DOHH2 (cell line): Measurements from ENCODE around the gene KDSR.

Experiments used
- H3F3A ChIP-seq: fragments of 200-600 bp; sonication (generic), shearing (Covaris generic); 2 replicates; pipeline ENCODE4 v1.6.0; 2016; ENCODE audit warnings: antibody characterized with exemption, mild to moderate bottlenecking; ENCODE audit not compliant: control insufficient read depth, insufficient read depth
- H3K27ac ChIP-seq: fragments of 200-600 bp; sonication (generic); 2 replicates; pipeline ENCODE4 v1.5.1; 2014; ENCODE audit warnings: low read depth, mild to moderate bottlenecking, low read length, moderate library complexity
- H3K27me3 ChIP-seq: fragments of 200-600 bp; sonication (generic); 2 replicates; pipeline ENCODE4 v1.6.1; 2014; ENCODE audit warnings: mild to moderate bottlenecking, low read length, mixed read lengths; ENCODE audit not compliant: control insufficient read depth
- H3K36me3 ChIP-seq: fragments of 200-600 bp; sonication (generic); 2 replicates; pipeline ENCODE4 v1.6.1; 2014; ENCODE audit warnings: mild to moderate bottlenecking, low read length, moderate library complexity, mixed read lengths; ENCODE audit not compliant: control insufficient read depth
- H3K4me1 ChIP-seq: fragments of 200-600 bp; sonication (generic); 2 replicates; pipeline ENCODE4 v1.6.1; 2014; ENCODE audit warnings: mild to moderate bottlenecking, low read length, mixed read lengths; ENCODE audit not compliant: control insufficient read depth
- H3K4me2 ChIP-seq: fragments of 200-600 bp; sonication (generic); 2 replicates; pipeline ENCODE4 v1.6.0; 2014; ENCODE audit warnings: mild to moderate bottlenecking, low read length, moderate library complexity
- H3K4me3 ChIP-seq: fragments of 200-600 bp; sonication (generic); 2 replicates; pipeline ENCODE4 v1.5.1; 2014; ENCODE audit warnings: mild to moderate bottlenecking, low read length, mixed read lengths
- H3K79me2 ChIP-seq: fragments of 200-600 bp; sonication (generic); 2 replicates; pipeline ENCODE4 v1.6.1; 2014; ENCODE audit warnings: mild to moderate bottlenecking, low read length, mixed read lengths; ENCODE audit not compliant: control insufficient read depth
- H3K9me2 ChIP-seq: fragments of 200-600 bp; sonication (generic); replicated peaks from 2 replicates; pipeline ENCODE4 v1.6.1; 2014; ENCODE audit warnings: mild to moderate bottlenecking, low read length, mixed read lengths; ENCODE audit not compliant: control insufficient read depth
- H3K9me3 ChIP-seq: fragments of 200-600 bp; sonication (generic); 2 replicates; pipeline ENCODE4 v1.6.1; 2014; ENCODE audit warnings: antibody characterized with exemption, low read length, mixed read lengths; ENCODE audit not compliant: control insufficient read depth, insufficient read depth
- H4K20me1 ChIP-seq: fragments of 200-600 bp; sonication (generic); 2 replicates; pipeline ENCODE4 v1.6.0; 2014; ENCODE audit warnings: low read depth, mild to moderate bottlenecking, antibody characterized with exemption, low read length, moderate library complexity; ENCODE audit not compliant: control insufficient read depth, insufficient read depth
- CTCF ChIP-seq: fragments of 200-600 bp; sonication (generic); IDR thresholded peaks from one replicate; pipeline ENCODE4 v1.5.1; 2014; ENCODE audit warnings: antibody characterized with exemption, mild to moderate bottlenecking, low read depth, low read length; ENCODE audit not compliant: poor library complexity, severe bottlenecking
- EZH2phosphoT487 ChIP-seq: fragments of 200-600 bp; sonication (generic); IDR thresholded peaks from 2 replicates; pipeline ENCODE4 v1.6.1; 2017; ENCODE audit warnings: borderline replicate concordance, mild to moderate bottlenecking, antibody characterized with exemption, low read length, moderate library complexity, mixed read lengths

KDSR gene

GRCh38 chr18:63409301-63409700, 42.3 kb upstream of the KDSR start:
- no peak for TF ChIP-seq EZH2phosphoT487
- TF ChIP-seq CTCF: no peak
- H3K36me3 ChIP-seq: peaks cover 77% of the 10 kb centered on the region
- H3K27ac ChIP-seq: no peak overlapping the region
- no peaks in the 10 kb centered on the region for H3K9me3 ChIP-seq
- H3F3A ChIP-seq: no peaks in the 10 kb centered on the region
- no peaks in the 10 kb centered on the region for H3K9me2 ChIP-seq
- no peak overlapping the region for H3K4me3 ChIP-seq
- H3K27me3 ChIP-seq: no peaks in the 10 kb centered on the region
- H4K20me1 ChIP-seq: no peaks in the 10 kb centered on the region
- no peak overlapping the region for H3K4me2 ChIP-seq
- no peaks in the 10 kb centered on the region for H3K4me1 ChIP-seq
- peaks cover 39% of the 10 kb centered on the region for H3K79me2 ChIP-seq

- no peaks in the 10 kb centered on the region for H4K20me1 ChIP-seq
- no peak for TF ChIP-seq CTCF
- TF ChIP-seq EZH2phosphoT487: no peak
- H3F3A ChIP-seq: no peaks in the 10 kb centered on the region
- H3K79me2 ChIP-seq: peaks cover 23% of the 10 kb centered on the region
- H3K4me2 ChIP-seq: no peak overlapping the region
- no peaks in the 10 kb centered on the region for H3K27me3 ChIP-seq
- H3K27ac ChIP-seq: no peak overlapping the region
- no peaks in the 10 kb centered on the region for H3K9me2 ChIP-seq
- H3K9me3 ChIP-seq: no peaks in the 10 kb centered on the region
- no peak overlapping the region for H3K4me3 ChIP-seq
- no peaks in the 10 kb centered on the region for H3K4me1 ChIP-seq
- peaks cover 89% of the 10 kb centered on the region for H3K36me3 ChIP-seq
These were observed 40.7 kb upstream of the KDSR start for GRCh38 chr18:63407734-63408133.

- Histone ChIP-seq H3K79me2 (peaks cover 14% of the 10 kb centered on the region), H3K27me3 (no peaks in the 10 kb centered on the region), H3K4me2 (no peak overlapping the region), H3K36me3 (peaks cover 90% of the 10 kb centered on the region), H3F3A (no peaks in the 10 kb centered on the region), H3K4me3 (no peak overlapping the region), H3K9me2 (no peaks in the 10 kb centered on the region), H3K4me1 (no peaks in the 10 kb centered on the region), H4K20me1 (no peaks in the 10 kb centered on the region), H3K9me3 (no peaks in the 10 kb centered on the region), H3K27ac (no peak overlapping the region)
- TF ChIP-seq CTCF (no peak), EZH2phosphoT487 (no peak)
These were observed 39.0 kb upstream of the KDSR start for GRCh38 chr18:63405986-63406385.
